ENCODE data around the gene ZNF821.
A peak's percentile ranks its signal among the peaks of the same experiment; 100 is the strongest.
"Not testable (repeated sequence)": the region's sequence is repeated elsewhere in the genome, so short reads cannot be mapped to it uniquely, and the experiment has no call there.

Gene ZNF821

GRCh38 chr16:71883849-71884638 is at the start of gene ZNF821:
TSS of gene ZNF821 (minus strand) at chr16:71884182. CDS start at chr16:71879946, 4,236 bp downstream.
- peak; percentile 67 for DNase-seq (ENCODE audit: low read depth)

- no peak for DNase-seq (ENCODE audit: low read depth)
Measured at GRCh38 chr16:71933017-71933416, 49.0 kb upstream of the ZNF821 start.

- DNase-seq (ENCODE audit: low read depth) = no peak
Measured at GRCh38 chr16:71931599-71931998, 47.6 kb upstream of the ZNF821 start.

GRCh38 chr16:71931001-71931400 is 47.0 kb upstream of the ZNF821 start:
- DNase-seq (ENCODE audit: low read depth) = no peak

- no peak for DNase-seq (ENCODE audit: low read depth)
Measured at GRCh38 chr16:71930013-71930563, 46.1 kb upstream of the ZNF821 start.

GRCh38 chr16:71929048-71929447 is 45.1 kb upstream of the ZNF821 start:
- peak; percentile 70 for DNase-seq (ENCODE audit: low read depth)

- no peak for DNase-seq (ENCODE audit: low read depth)
Measured at GRCh38 chr16:71927787-71928186, 43.8 kb upstream of the ZNF821 start.

- peak; percentile 85 for DNase-seq (ENCODE audit: low read depth)
Measured at GRCh38 chr16:71927383-71927782, 43.4 kb upstream of the ZNF821 start.

GRCh38 chr16:71924710-71925109 is 40.7 kb upstream of the ZNF821 start:
- no peak for DNase-seq (ENCODE audit: low read depth)

GRCh38 chr16:71923941-71924690 is 40.1 kb upstream of the ZNF821 start:
- peak; percentile 50 for DNase-seq (ENCODE audit: low read depth)

- no peak for DNase-seq (ENCODE audit: low read depth)
Measured at GRCh38 chr16:71920658-71921057, 36.7 kb upstream of the ZNF821 start.

GRCh38 chr16:71919035-71919434 is 35.1 kb upstream of the ZNF821 start:
- no peak for DNase-seq (ENCODE audit: low read depth)

GRCh38 chr16:71917900-71918299 is 33.9 kb upstream of the ZNF821 start:
- DNase-seq (ENCODE audit: low read depth) = peak; percentile 12

GRCh38 chr16:71916397-71916920 is 32.5 kb upstream of the ZNF821 start:
- DNase-seq (ENCODE audit: low read depth) = peak; percentile 48

GRCh38 chr16:71915350-71915749 is 31.4 kb upstream of the ZNF821 start:
- DNase-seq (ENCODE audit: low read depth) = no peak

- DNase-seq (ENCODE audit: low read depth) = no peak
Measured at GRCh38 chr16:71914802-71915201, 30.8 kb upstream of the ZNF821 start.

- no peak for DNase-seq (ENCODE audit: low read depth)
Measured at GRCh38 chr16:71912534-71913275, 28.7 kb upstream of the ZNF821 start.

- no peak for DNase-seq (ENCODE audit: low read depth)
Measured at GRCh38 chr16:71911121-71911520, 27.1 kb upstream of the ZNF821 start.

- DNase-seq (ENCODE audit: low read depth) = not testable (repeated sequence)
Measured at GRCh38 chr16:71905765-71906164, 21.8 kb upstream of the ZNF821 start.

GRCh38 chr16:71904239-71904638 is 20.3 kb upstream of the ZNF821 start:
- no peak for DNase-seq (ENCODE audit: low read depth)

- no peak for DNase-seq (ENCODE audit: low read depth)
Measured at GRCh38 chr16:71903608-71904007, 19.6 kb upstream of the ZNF821 start.

All from fibroblast of gingiva (primary cell).